Measurements from ENCODE around the gene ZNF488.

- TF ChIP-seq CTCF (IDR thresholded peaks at IDR 0.05), result no peak
- no peak for TF ChIP-seq POLR2A (IDR thresholded peaks at IDR 0.05)
Observed at GRCh38 chr10:47333532-47333931, 50.6 kb downstream of the ZNF488 start.

Data from gastroesophageal sphincter (tissue), 3 donors.